Chondrocyte (in vitro differentiated cells): ENCODE measurements around the gene GBE1. TPM values are rescaled to one million over a fixed set of nuclear protein-coding genes. Genes with fewer than 3 reads are reported as not detected.

Experiments used
- DNase-seq: peaks from one replicate; pipeline ENCODE4 v3.0.0; 2021; ENCODE audit warnings: mixed read lengths, low spot score
- H3K27ac Mint-ChIP-seq: one replicate; pipeline ENCODE4 v1.8.0; 2021; ENCODE audit warnings: mild to moderate bottlenecking, moderate library complexity, mixed read lengths; ENCODE audit not compliant: unreplicated experiment
- H3K27me3 Mint-ChIP-seq: 2 replicates; pipeline ENCODE4 v1.8.0; 2021; ENCODE audit warnings: low read depth, mixed read lengths
- H3K36me3 Mint-ChIP-seq: 2 replicates; pipeline ENCODE4 v1.8.0; 2021; ENCODE audit warnings: low read depth, mixed read lengths
- H3K4me1 Mint-ChIP-seq: 2 replicates; pipeline ENCODE4 v1.8.0; 2021; ENCODE audit warnings: low read depth, mild to moderate bottlenecking, mixed read lengths
- H3K4me3 Mint-ChIP-seq: one replicate; pipeline ENCODE4 v1.8.0; 2021; ENCODE audit warnings: mild to moderate bottlenecking, moderate library complexity, mixed read lengths; ENCODE audit not compliant: unreplicated experiment
- H3K9me3 Mint-ChIP-seq: 2 replicates; pipeline ENCODE4 v1.8.0; 2021; ENCODE audit warnings: low read depth, mixed read lengths
- total RNA-seq: library from RNA; stranded (reverse); gene quantifications from 3 replicates; pipeline ENCODE4 v1.2.1, GENCODE V29; 2021
- TF ChIP-seq, protein P1 (sequence below): fragments of 200-600 bp; sonication (generic); IDR thresholded peaks from 2 replicates; pipeline ENCODE4 v1.5.0; 2021; ENCODE audit warnings: antibody characterized with exemption, mild to moderate bottlenecking, moderate library complexity

Gene GBE1
- total RNA-seq, 1 donor from 2014 or later = 53.8 TPM

DNA sequence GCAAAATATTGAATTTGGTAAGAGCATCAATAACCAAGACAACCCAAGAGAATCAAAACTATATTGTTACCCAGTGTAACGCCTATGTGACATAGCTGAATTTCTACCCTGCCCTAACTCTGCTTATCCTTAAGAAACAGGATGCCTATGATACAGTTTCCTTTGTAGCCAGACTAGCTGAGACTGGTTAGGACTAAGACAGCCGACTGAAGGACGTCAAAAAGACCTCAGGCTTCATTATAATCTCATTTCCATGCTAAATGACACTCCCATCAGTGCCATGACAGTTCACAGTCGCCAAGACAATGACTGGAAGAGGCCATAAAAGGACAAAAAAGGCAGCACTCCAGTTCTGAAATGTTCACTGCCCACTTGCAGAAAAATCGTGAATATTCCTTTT lies 66.8 kb downstream of the GBE1 start:
- Mint-ChIP-seq H3K27ac (no peak overlapping the region), H3K4me3 (no peak overlapping the region), H3K9me3 (no peaks in the 10 kb centered on the region), H3K4me1 (no peaks in the 10 kb centered on the region), H3K27me3 (no peaks in the 10 kb centered on the region), H3K36me3 (peaks cover 9% of the 10 kb centered on the region)
- TF ChIP-seq, protein P1, sequence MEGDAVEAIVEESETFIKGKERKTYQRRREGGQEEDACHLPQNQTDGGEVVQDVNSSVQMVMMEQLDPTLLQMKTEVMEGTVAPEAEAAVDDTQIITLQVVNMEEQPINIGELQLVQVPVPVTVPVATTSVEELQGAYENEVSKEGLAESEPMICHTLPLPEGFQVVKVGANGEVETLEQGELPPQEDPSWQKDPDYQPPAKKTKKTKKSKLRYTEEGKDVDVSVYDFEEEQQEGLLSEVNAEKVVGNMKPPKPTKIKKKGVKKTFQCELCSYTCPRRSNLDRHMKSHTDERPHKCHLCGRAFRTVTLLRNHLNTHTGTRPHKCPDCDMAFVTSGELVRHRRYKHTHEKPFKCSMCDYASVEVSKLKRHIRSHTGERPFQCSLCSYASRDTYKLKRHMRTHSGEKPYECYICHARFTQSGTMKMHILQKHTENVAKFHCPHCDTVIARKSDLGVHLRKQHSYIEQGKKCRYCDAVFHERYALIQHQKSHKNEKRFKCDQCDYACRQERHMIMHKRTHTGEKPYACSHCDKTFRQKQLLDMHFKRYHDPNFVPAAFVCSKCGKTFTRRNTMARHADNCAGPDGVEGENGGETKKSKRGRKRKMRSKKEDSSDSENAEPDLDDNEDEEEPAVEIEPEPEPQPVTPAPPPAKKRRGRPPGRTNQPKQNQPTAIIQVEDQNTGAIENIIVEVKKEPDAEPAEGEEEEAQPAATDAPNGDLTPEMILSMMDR = no peak
- no peak for DNase-seq

DNA sequence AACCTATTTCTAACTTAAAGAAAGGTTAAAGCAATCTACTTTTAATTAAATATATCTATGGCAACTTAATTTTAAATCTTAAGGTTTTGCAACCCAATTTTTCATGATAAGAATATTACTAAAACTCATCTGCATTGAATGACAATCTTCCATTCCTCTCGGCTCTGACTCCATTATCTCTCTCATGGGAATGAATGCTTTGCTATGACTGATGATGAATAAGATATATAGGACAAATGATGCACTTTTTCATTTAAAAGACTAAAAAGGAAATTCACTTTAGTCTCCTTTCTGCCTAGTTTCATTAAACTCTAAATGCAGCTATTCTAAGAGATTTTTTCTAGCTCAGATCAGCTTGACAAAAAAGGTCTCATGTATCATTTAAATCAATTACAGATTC lies 68.7 kb downstream of the GBE1 start:
- Mint-ChIP-seq H3K9me3 (no peaks in the 10 kb centered on the region), H3K27me3 (no peaks in the 10 kb centered on the region), H3K4me3 (no peak overlapping the region), H3K4me1 (no peaks in the 10 kb centered on the region), H3K27ac (no peak overlapping the region), H3K36me3 (peaks cover 3% of the 10 kb centered on the region)
- TF ChIP-seq, protein P1 = no peak
- DNase-seq = no peak

GRCh38 chr3:81689617-81690016 lies 71.8 kb downstream of the GBE1 start:
- H3K4me1 Mint-ChIP-seq = peaks cover 7% of the 10 kb centered on the region
- H3K36me3 Mint-ChIP-seq = peaks cover 5% of the 10 kb centered on the region
- H3K4me3 Mint-ChIP-seq = no peak overlapping the region
- H3K27ac Mint-ChIP-seq = no peak overlapping the region
- no peaks in the 10 kb centered on the region for H3K27me3 Mint-ChIP-seq
- H3K9me3 Mint-ChIP-seq = no peaks in the 10 kb centered on the region
- TF ChIP-seq, protein P1 = no peak
- DNase-seq = no peak

DNA sequence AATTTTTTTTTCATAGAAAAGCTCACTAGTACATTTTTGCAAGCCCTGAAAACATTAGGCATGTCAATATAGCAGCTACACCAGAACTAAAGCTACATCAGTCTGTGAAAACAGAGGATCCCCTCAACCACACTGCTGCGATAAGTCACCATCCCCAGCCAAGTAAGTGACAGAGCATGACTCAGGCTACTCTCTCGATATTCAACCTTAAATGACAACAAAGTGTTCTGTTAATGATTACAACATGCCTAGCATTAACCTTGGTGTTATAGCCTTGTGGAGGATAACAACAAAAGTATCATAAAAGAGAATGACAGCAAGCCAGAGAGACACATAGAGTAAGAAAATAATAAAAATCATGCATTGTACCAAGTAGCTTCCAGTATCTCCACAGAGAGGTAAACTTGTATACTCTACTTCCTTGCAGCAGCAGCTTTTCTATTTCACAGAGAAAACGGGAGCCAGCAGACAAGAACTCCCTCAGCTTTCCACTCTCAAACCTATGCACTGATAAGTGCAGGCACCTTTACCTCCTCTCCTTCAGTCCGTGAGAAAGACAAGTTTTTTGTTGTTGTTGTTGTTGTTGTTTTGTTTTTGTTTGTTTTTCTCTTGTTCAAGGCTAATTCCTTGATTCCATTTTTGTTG lies 76.6 kb downstream of the GBE1 start:
- Mint-ChIP-seq H3K9me3 (peaks cover 2% of the 10 kb centered on the region), H3K27ac (no peak overlapping the region), H3K36me3 (peaks cover 8% of the 10 kb centered on the region), H3K27me3 (no peaks in the 10 kb centered on the region), H3K4me3 (no peak overlapping the region), H3K4me1 (peaks cover 11% of the 10 kb centered on the region)
- TF ChIP-seq, protein P1 = no peak
- no peak for DNase-seq

GRCh38 chr3:81676706-81677456 lies 84.6 kb downstream of the GBE1 start:
- Mint-ChIP-seq H3K27me3 (no peaks in the 10 kb centered on the region), H3K27ac (no peak overlapping the region), H3K36me3 (peaks cover 3% of the 10 kb centered on the region), H3K4me1 (no peaks in the 10 kb centered on the region), H3K9me3 (peaks cover 2% of the 10 kb centered on the region), H3K4me3 (no peak overlapping the region)
- TF ChIP-seq, protein P1 = no peak
- no peak for DNase-seq
